ENCODE measurements around the gene DARS2. TPM values are rescaled to one million over a fixed set of nuclear protein-coding genes. Genes with fewer than 3 reads are reported as not detected.

The DARS2 gene
- total RNA-seq, 1 experiment from 2014 or later, result 39.3 TPM

- Histone ChIP-seq H3K9ac (ENCODE audit: low read length) (no peak overlapping the region), H3K4me2 (ENCODE audit: low read depth, low read length, poor library complexity, severe bottlenecking) (no peak overlapping the region), H3K27me3 (ENCODE audit: low read length) (no peaks in the 10 kb centered on the region), H3K9me2 (replicated peaks; ENCODE audit: insufficient read depth, low read length) (no peaks in the 10 kb centered on the region), H3K79me2 (ENCODE audit: low read length) (peaks cover 20% of the 10 kb centered on the region), H3K36me3 (ENCODE audit: insufficient read depth, low read length) (peaks cover 50% of the 10 kb centered on the region), H4K20me1 (ENCODE audit: insufficient read depth, low read depth, low read length) (peaks cover 41% of the 10 kb centered on the region), H3K4me1 (ENCODE audit: low read length) (peaks cover 23% of the 10 kb centered on the region), H3K9me3 (ENCODE audit: low read length) (no peaks in the 10 kb centered on the region), H3K4me3 (ENCODE audit: low read length) (no peak overlapping the region), H2AFZ (ENCODE audit: low read length) (no peak overlapping the region), H3K27ac (ENCODE audit: low read length) (no peak overlapping the region)
- DNase-seq, result peak; percentile 65
Measured at GRCh38 chr1:173863224-173864161, 39.0 kb downstream of the DARS2 start.

GRCh38 chr1:173864179-173864867 is 39.9 kb downstream of the DARS2 start:
- Histone ChIP-seq H3K4me1 (ENCODE audit: low read length) (peaks cover 27% of the 10 kb centered on the region), H3K79me2 (ENCODE audit: low read length) (peaks cover 22% of the 10 kb centered on the region), H3K4me2 (ENCODE audit: low read depth, low read length, poor library complexity, severe bottlenecking) (peak overlapping the region; percentile 96), H3K9me2 (replicated peaks; ENCODE audit: insufficient read depth, low read length) (no peaks in the 10 kb centered on the region), H2AFZ (ENCODE audit: low read length) (no peak overlapping the region), H3K4me3 (ENCODE audit: low read length) (no peak overlapping the region), H3K36me3 (ENCODE audit: insufficient read depth, low read length) (peaks cover 50% of the 10 kb centered on the region), H3K9me3 (ENCODE audit: low read length) (no peaks in the 10 kb centered on the region), H3K27ac (ENCODE audit: low read length) (no peak overlapping the region), H3K9ac (ENCODE audit: low read length) (no peak overlapping the region), H4K20me1 (ENCODE audit: insufficient read depth, low read depth, low read length) (peaks cover 41% of the 10 kb centered on the region), H3K27me3 (ENCODE audit: low read length) (no peaks in the 10 kb centered on the region)
- DNase-seq, result no peak

GRCh38 chr1:173865468-173866164 is 41.1 kb downstream of the DARS2 start:
- Histone ChIP-seq H2AFZ (ENCODE audit: low read length) (no peak overlapping the region), H3K4me2 (ENCODE audit: low read depth, low read length, poor library complexity, severe bottlenecking) (peak overlapping the region; percentile 96), H4K20me1 (ENCODE audit: insufficient read depth, low read depth, low read length) (peaks cover 41% of the 10 kb centered on the region), H3K27ac (ENCODE audit: low read length) (peak overlapping the region; percentile 92), H3K9ac (ENCODE audit: low read length) (peak overlapping the region; percentile 92; the same call in 1 of the 2 replicates), H3K9me3 (ENCODE audit: low read length) (no peaks in the 10 kb centered on the region), H3K9me2 (replicated peaks; ENCODE audit: insufficient read depth, low read length) (no peaks in the 10 kb centered on the region), H3K4me1 (ENCODE audit: low read length) (peaks cover 37% of the 10 kb centered on the region), H3K4me3 (ENCODE audit: low read length) (peak overlapping the region; percentile 94), H3K27me3 (ENCODE audit: low read length) (no peaks in the 10 kb centered on the region), H3K36me3 (ENCODE audit: insufficient read depth, low read length) (peaks cover 50% of the 10 kb centered on the region), H3K79me2 (ENCODE audit: low read length) (peaks cover 24% of the 10 kb centered on the region)
- DNase-seq, result peak; percentile 55

GRCh38 chr1:173866413-173867115 is 42.1 kb downstream of the DARS2 start:
- H4K20me1 ChIP-seq (ENCODE audit: insufficient read depth, low read depth, low read length), result peaks cover 41% of the 10 kb centered on the region

GRCh38 chr1:173867141-173867752 is 42.8 kb downstream of the DARS2 start:
- Histone ChIP-seq H4K20me1 (ENCODE audit: insufficient read depth, low read depth, low read length) (peaks cover 41% of the 10 kb centered on the region), H3K79me2 (ENCODE audit: low read length) (peaks cover 24% of the 10 kb centered on the region), H3K36me3 (ENCODE audit: insufficient read depth, low read length) (peaks cover 50% of the 10 kb centered on the region), H3K4me1 (ENCODE audit: low read length) (peaks cover 37% of the 10 kb centered on the region), H3K9me3 (ENCODE audit: low read length) (no peaks in the 10 kb centered on the region), H3K9me2 (replicated peaks; ENCODE audit: insufficient read depth, low read length) (no peaks in the 10 kb centered on the region), H3K4me3 (ENCODE audit: low read length) (peak overlapping the region; percentile 94), H3K9ac (ENCODE audit: low read length) (peak overlapping the region; percentile 92), H3K27me3 (ENCODE audit: low read length) (no peaks in the 10 kb centered on the region), H3K27ac (ENCODE audit: low read length) (peak overlapping the region; percentile 92), H3K4me2 (ENCODE audit: low read depth, low read length, poor library complexity, severe bottlenecking) (peak overlapping the region; percentile 96), H2AFZ (ENCODE audit: low read length) (no peak overlapping the region)
- peak; percentile 68 for DNase-seq

More at GRCh38 chr1:173866413-173867115, 42.1 kb downstream of the DARS2 start:
- H3K79me2 ChIP-seq (ENCODE audit: low read length), result peaks cover 24% of the 10 kb centered on the region
- peak overlapping the region; percentile 92 for H3K9ac ChIP-seq (ENCODE audit: low read length)
- no peak for DNase-seq
- H3K27ac ChIP-seq (ENCODE audit: low read length), result peak overlapping the region; percentile 92
- H3K4me3 ChIP-seq (ENCODE audit: low read length), result peak overlapping the region; percentile 94
- H3K4me2 ChIP-seq (ENCODE audit: low read depth, low read length, poor library complexity, severe bottlenecking), result peak overlapping the region; percentile 96
- H3K9me3 ChIP-seq (ENCODE audit: low read length), result no peaks in the 10 kb centered on the region
- H3K4me1 ChIP-seq (ENCODE audit: low read length), result peaks cover 37% of the 10 kb centered on the region
- peaks cover 50% of the 10 kb centered on the region for H3K36me3 ChIP-seq (ENCODE audit: insufficient read depth, low read length)
- no peaks in the 10 kb centered on the region for H3K9me2 ChIP-seq (replicated peaks; ENCODE audit: insufficient read depth, low read length)
- no peaks in the 10 kb centered on the region for H3K27me3 ChIP-seq (ENCODE audit: low read length)
- no peak overlapping the region for H2AFZ ChIP-seq (ENCODE audit: low read length)

GRCh38 chr1:173867753-173868265 is 43.3 kb downstream of the DARS2 start, which contains the start of gene GAS5:
TSS of gene GAS5 (minus strand) at chr1:173867989.
- H4K20me1 ChIP-seq (ENCODE audit: insufficient read depth, low read depth, low read length), result peaks cover 39% of the 10 kb centered on the region
- H3K27ac ChIP-seq (ENCODE audit: low read length), result peak within 1 kb of the TSS; percentile 92
- peaks cover 48% of the 10 kb centered on the region for H3K36me3 ChIP-seq (ENCODE audit: insufficient read depth, low read length)
- peak; percentile 100 for DNase-seq
- peak within 1 kb of the TSS; percentile 92 for H3K9ac ChIP-seq (ENCODE audit: low read length)
- H3K9me3 ChIP-seq (ENCODE audit: low read length), result no peaks in the 10 kb centered on the region
- no peaks in the 10 kb centered on the region for H3K9me2 ChIP-seq (replicated peaks; ENCODE audit: insufficient read depth, low read length)
- H2AFZ ChIP-seq (ENCODE audit: low read length), result no peak within 1 kb of the TSS
- peaks cover 37% of the 10 kb centered on the region for H3K4me1 ChIP-seq (ENCODE audit: low read length)
- H3K79me2 ChIP-seq (ENCODE audit: low read length), result peaks cover 24% of the 10 kb centered on the region
- peak within 1 kb of the TSS; percentile 94 for H3K4me3 ChIP-seq (ENCODE audit: low read length)
- no peaks in the 10 kb centered on the region for H3K27me3 ChIP-seq (ENCODE audit: low read length)
- H3K4me2 ChIP-seq (ENCODE audit: low read depth, low read length, poor library complexity, severe bottlenecking), result peak within 1 kb of the TSS; percentile 96

Data from Karpas-422 (cell line).